GM20431 (cell line): Measurements from ENCODE around the gene TRIM46.
"Not testable (repeated sequence)": the region's sequence is repeated elsewhere in the genome, so short reads cannot be mapped to it uniquely, and the experiment has no call there.

Experiments
- in situ Hi-C: fragments of 300-500 bp; cut with MseI, MboI; formaldehyde crosslinking; loops from one replicate; pipeline ENCODE4 v1.15.0; 2020; ENCODE audit warnings: low sequenced_read_pairs; ENCODE audit not compliant: unreplicated experiment

Gene TRIM46

GRCh38 chr1:155184835-155185782 lies 11.5 kb downstream of the TRIM46 start:
- in situ Hi-C loops: no loop called here

GRCh38 chr1:155185783-155186066 lies 12.1 kb downstream of the TRIM46 start:
- in situ Hi-C loops: no loop called here

- in situ Hi-C loops: no loop called here
These were observed 12.6 kb downstream of the TRIM46 start for GRCh38 chr1:155186067-155186793.

- in situ Hi-C loops: no loop called here
These were observed 13.3 kb downstream of the TRIM46 start for GRCh38 chr1:155186794-155187455.

- in situ Hi-C loops: no loop called here
These were observed 13.8 kb downstream of the TRIM46 start for GRCh38 chr1:155187456-155187891.

GRCh38 chr1:155188268-155188667 lies 14.6 kb downstream of the TRIM46 start:
- in situ Hi-C loops: no loop called here

GRCh38 chr1:155189926-155190325 lies 16.3 kb downstream of the TRIM46 start:
- in situ Hi-C loops: not testable (repeated sequence)

- in situ Hi-C loops: no loop called here
These were observed 18.3 kb downstream of the TRIM46 start for GRCh38 chr1:155191904-155192303.

- in situ Hi-C loops: no loop called here
These were observed 19.0 kb downstream of the TRIM46 start for GRCh38 chr1:155192346-155193274.

GRCh38 chr1:155193275-155193990 lies 19.8 kb downstream of the TRIM46 start:
- in situ Hi-C loops: no loop called here

- in situ Hi-C loops: not testable (repeated sequence)
These were observed 20.3 kb downstream of the TRIM46 start for GRCh38 chr1:155193991-155194240.

- in situ Hi-C loops: no loop called here
These were observed 21.8 kb downstream of the TRIM46 start for GRCh38 chr1:155195201-155196102.

- in situ Hi-C loops: no loop called here
These were observed 22.6 kb downstream of the TRIM46 start for GRCh38 chr1:155196103-155196892.

GRCh38 chr1:155196893-155197638 lies 23.4 kb downstream of the TRIM46 start:
- in situ Hi-C loops: no loop called here

GRCh38 chr1:155197901-155198546 lies 24.4 kb downstream of the TRIM46 start:
- in situ Hi-C loops: no loop called here

GRCh38 chr1:155198547-155198906 lies 24.9 kb downstream of the TRIM46 start:
- in situ Hi-C loops: no loop called here

- in situ Hi-C loops: no loop called here
These were observed 26.1 kb downstream of the TRIM46 start for GRCh38 chr1:155199792-155200191.
